Mucosa of rectum (tissue), 2 donors: ENCODE data around the gene TNFSF10.

Experiments
- H3K27ac ChIP-seq, 2 donors: one replicate each; pipeline ENCODE4 v1.7.0; 2013; ENCODE audit warnings: inconsistent platforms in 2 of 2, low read depth in 2 of 2, low read length in 2 of 2
- H3K27me3 ChIP-seq, 2 donors: one replicate each; pipeline ENCODE4 v1.7.0; 2013; ENCODE audit warnings: low read length in 2 of 2; ENCODE audit not compliant: control insufficient read depth in 2 of 2, insufficient read depth in 2 of 2
- H3K36me3 ChIP-seq, 2 donors: one replicate each; pipeline ENCODE4 v1.7.0; 2013; ENCODE audit warnings: low read length in 2 of 2; ENCODE audit not compliant: control insufficient read depth in 2 of 2, insufficient read depth in 2 of 2
- H3K4me1 ChIP-seq, 2 donors: one replicate each; pipeline ENCODE4 v1.7.0; 2013; ENCODE audit warnings: low read length in 2 of 2, mild to moderate bottlenecking in 1 of 2; ENCODE audit not compliant: control insufficient read depth in 2 of 2, insufficient read depth in 2 of 2
- H3K4me3 ChIP-seq, 2 donors: one replicate each; pipeline ENCODE4 v1.7.0; 2013; ENCODE audit warnings: low read length in 2 of 2
- H3K9ac ChIP-seq, 2 donors: one replicate each; pipeline ENCODE4 v1.7.0; 2013; ENCODE audit warnings: low read length in 2 of 2, low read depth in 1 of 2, mild to moderate bottlenecking in 1 of 2
- H3K9me3 ChIP-seq, 2 donors: one replicate each; pipeline ENCODE4 v1.7.0; 2013; ENCODE audit warnings: low read length in 2 of 2; ENCODE audit not compliant: control insufficient read depth in 2 of 2
- donor health status: healthy.
- donor health status: Normal muscosa, but diverticular disease.

The TNFSF10 gene

GRCh38 chr3:172559020-172559419 lies 35.8 kb upstream of the TNFSF10 start:
- no peaks in the 10 kb centered on the region for H3K9me3 ChIP-seq
- peaks cover 17 to 32% of the 10 kb centered on the region in 2 donors for H3K4me1 ChIP-seq
- no peak overlapping the region for H3K9ac ChIP-seq
- no peak overlapping the region for H3K27ac ChIP-seq
- no peak overlapping the region for H3K4me3 ChIP-seq
- H3K27me3 ChIP-seq: no peaks in the 10 kb centered on the region
- H3K36me3 ChIP-seq: no peaks in the 10 kb centered on the region

- H3K27ac ChIP-seq: no peak overlapping the region
- H3K4me1 ChIP-seq: peaks cover 6 to 18% of the 10 kb centered on the region in 2 donors
- no peaks in the 10 kb centered on the region for H3K9me3 ChIP-seq
- no peaks in the 10 kb centered on the region for H3K36me3 ChIP-seq
- H3K4me3 ChIP-seq: no peak overlapping the region
- no peak overlapping the region for H3K9ac ChIP-seq
- no peaks in the 10 kb centered on the region for H3K27me3 ChIP-seq
These were observed 34.4 kb upstream of the TNFSF10 start for GRCh38 chr3:172557515-172558220.

GRCh38 chr3:172553526-172554252 lies 30.5 kb upstream of the TNFSF10 start:
- Histone ChIP-seq H3K9ac (no peak overlapping the region), H3K36me3 (no peaks in the 10 kb centered on the region), H3K27ac (no peak overlapping the region), H3K27me3 (no peaks in the 10 kb centered on the region), H3K4me1 (no peaks in the 10 kb centered on the region), H3K4me3 (no peak overlapping the region), H3K9me3 (no peaks in the 10 kb centered on the region)

GRCh38 chr3:172552607-172553006 lies 29.4 kb upstream of the TNFSF10 start:
- Histone ChIP-seq H3K36me3 (no peaks in the 10 kb centered on the region), H3K4me1 (no peaks in the 10 kb centered on the region), H3K9ac (no peak overlapping the region), H3K4me3 (no peak overlapping the region), H3K27ac (no peak overlapping the region), H3K9me3 (no peaks in the 10 kb centered on the region), H3K27me3 (no peaks in the 10 kb centered on the region)

DNA sequence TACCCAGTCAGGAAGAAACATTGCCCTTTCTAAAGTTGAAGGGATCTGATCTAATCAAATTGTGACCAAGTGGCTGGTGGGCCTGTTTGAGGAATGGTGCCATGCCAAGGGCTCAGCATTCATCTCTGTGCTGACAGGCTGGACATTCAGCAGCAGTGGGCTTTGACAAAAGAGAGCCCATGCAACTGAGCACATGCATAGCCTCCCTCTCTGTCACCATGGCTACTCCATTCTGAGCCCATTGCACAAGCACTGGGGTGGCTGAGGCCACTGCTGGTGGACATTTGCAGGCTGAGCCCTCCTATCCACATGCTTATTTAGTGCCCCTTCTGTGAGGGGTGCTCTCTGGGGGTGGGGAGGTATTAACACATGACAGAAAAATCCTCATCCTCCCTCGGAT lies 28.6 kb upstream of the TNFSF10 start:
- Histone ChIP-seq H3K27me3 (no peaks in the 10 kb centered on the region), H3K27ac (no peak overlapping the region), H3K4me1 (no peaks in the 10 kb centered on the region)

DNA sequence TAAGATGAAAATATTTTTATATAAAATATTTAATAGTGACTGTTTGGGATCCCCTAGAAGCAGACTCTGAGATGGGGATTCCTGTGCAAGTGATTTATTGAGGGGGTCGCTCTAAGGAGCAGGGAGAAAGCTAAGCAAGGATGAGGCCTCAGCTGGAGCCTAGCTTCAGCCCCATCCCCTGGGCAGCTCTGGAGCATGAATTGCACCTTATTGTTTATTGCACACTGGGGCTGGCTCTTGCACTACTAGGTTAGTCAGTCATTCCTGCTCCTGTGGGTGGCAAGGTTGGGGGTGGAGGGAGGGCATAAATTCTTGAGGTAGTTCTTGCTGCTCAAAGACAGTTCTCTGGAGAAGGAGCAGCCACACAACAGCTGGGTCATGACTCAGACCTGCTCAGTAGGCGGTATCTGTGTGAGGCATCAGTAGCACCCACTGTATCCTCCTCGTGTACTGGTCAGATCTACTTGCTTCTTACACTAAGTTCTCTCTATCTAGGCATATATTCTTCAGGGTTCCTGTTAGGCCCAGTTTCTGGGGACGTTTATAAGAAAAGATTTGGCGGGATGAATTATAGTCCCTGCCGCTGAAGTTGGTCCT lies 27.2 kb upstream of the TNFSF10 start:
- H3K4me1 ChIP-seq: peaks cover 0 to 4% of the 10 kb centered on the region in 2 donors
- no peak overlapping the region for H3K4me3 ChIP-seq
- H3K9ac ChIP-seq: no peak overlapping the region
- no peaks in the 10 kb centered on the region for H3K36me3 ChIP-seq
- no peak overlapping the region for H3K27ac ChIP-seq
- no peaks in the 10 kb centered on the region for H3K27me3 ChIP-seq
- no peaks in the 10 kb centered on the region for H3K9me3 ChIP-seq

More for the DNA sequence above, 28.6 kb upstream of the TNFSF10 start:
- Histone ChIP-seq H3K9me3 (no peaks in the 10 kb centered on the region), H3K36me3 (no peaks in the 10 kb centered on the region), H3K4me3 (no peak overlapping the region), H3K9ac (no peak overlapping the region)

DNA sequence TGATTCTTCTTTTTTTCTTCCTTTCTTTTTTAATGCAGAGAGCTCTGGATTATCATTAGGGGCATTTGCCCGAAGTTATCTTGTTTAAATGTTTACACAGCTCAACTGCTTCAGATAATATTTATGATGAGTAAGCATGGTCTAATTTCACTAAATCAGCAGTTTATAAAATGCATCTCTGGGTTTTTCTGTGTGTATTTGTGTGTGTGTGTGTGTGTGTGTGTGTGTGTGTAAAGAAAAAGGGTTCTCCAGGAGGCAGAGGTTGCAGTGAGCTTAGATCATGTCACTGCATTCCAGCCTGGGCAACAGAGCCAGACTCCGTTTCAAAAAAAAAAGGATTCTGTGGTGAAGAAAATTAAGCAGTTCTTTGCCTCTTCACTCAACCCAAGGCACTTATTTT lies 25.9 kb upstream of the TNFSF10 start:
- Histone ChIP-seq H3K36me3 (no peaks in the 10 kb centered on the region), H3K27ac (no peak overlapping the region), H3K9ac (no peak overlapping the region), H3K4me3 (no peak overlapping the region), H3K27me3 (no peaks in the 10 kb centered on the region), H3K9me3 (no peaks in the 10 kb centered on the region), H3K4me1 (peaks cover 2 to 4% of the 10 kb centered on the region in 2 donors)

DNA sequence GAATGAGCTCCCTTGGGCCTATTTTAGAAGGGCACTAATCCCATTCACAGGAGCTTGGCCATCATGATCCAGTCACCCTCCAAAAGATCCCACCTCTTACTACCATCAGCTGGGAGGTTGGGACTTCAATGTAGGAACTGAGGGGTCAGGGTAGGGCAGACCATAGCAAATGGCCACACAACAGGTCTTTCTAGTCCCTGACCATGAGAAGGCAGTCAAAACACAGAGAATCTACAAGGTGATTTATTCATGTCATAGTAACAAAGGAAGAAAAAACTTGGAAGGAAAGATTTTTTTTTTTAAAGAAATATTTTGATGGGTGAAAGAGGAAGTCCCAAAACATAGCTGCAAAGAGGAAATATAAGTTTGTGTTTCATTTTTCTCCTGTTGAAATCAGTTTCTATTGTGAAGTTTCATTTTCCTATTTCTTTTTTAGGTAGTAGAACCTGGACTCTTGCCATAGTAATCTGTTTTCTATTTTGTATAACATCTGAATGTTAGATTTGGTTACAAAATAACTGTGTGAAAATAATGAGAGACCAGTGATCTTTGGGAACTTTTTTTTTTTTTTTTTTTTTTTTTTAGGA lies 23.5 kb upstream of the TNFSF10 start:
- H3K27ac ChIP-seq: no peak overlapping the region
- no peak overlapping the region for H3K9ac ChIP-seq
- peaks cover 6 to 8% of the 10 kb centered on the region in 2 donors for H3K4me1 ChIP-seq
- no peak overlapping the region for H3K4me3 ChIP-seq
- no peaks in the 10 kb centered on the region for H3K27me3 ChIP-seq
- H3K36me3 ChIP-seq: no peaks in the 10 kb centered on the region
- no peaks in the 10 kb centered on the region for H3K9me3 ChIP-seq

GRCh38 chr3:172546105-172546504 lies 22.9 kb upstream of the TNFSF10 start:
- Histone ChIP-seq H3K27ac (no peak overlapping the region), H3K4me1 (peaks cover 6 to 8% of the 10 kb centered on the region in 2 donors), H3K4me3 (no peak overlapping the region), H3K9ac (no peak overlapping the region), H3K27me3 (no peaks in the 10 kb centered on the region), H3K9me3 (no peaks in the 10 kb centered on the region), H3K36me3 (no peaks in the 10 kb centered on the region)

DNA sequence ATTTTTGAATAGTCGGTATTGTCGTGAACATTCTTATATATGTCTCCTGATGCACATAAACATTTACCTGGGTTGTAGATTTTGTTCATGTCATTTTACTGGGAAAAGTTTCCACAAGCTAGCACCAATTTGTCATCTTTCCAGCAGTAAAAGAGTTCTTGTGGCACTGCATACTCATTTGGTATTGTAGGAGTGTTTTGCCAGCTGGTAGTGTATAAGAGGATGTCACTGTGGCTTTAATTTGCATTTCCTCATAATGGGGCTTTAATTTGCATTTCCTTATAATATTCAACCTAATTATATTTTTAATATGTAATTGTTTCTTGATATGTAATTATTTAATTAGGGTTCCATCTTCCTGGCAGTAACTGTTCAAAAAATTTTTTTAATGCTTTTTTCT lies 21.2 kb upstream of the TNFSF10 start:
- no peaks in the 10 kb centered on the region for H3K9me3 ChIP-seq
- H3K9ac ChIP-seq: no peak overlapping the region
- peak overlapping the region in 1 of 2 donors; percentile 21 for H3K27ac ChIP-seq
- no peak overlapping the region for H3K4me3 ChIP-seq
- H3K4me1 ChIP-seq: peaks cover 6 to 10% of the 10 kb centered on the region in 2 donors
- no peaks in the 10 kb centered on the region for H3K36me3 ChIP-seq
- H3K27me3 ChIP-seq: no peaks in the 10 kb centered on the region
